HG03442 (cell line): ENCODE results near the gene SLC25A26.
"Not testable (repeated sequence)": the region's sequence is repeated elsewhere in the genome, so short reads cannot be mapped to it uniquely, and the experiment has no call there.

Source experiments
- ATAC-seq: cut with Tn5 transposase; IDR thresholded peaks from one replicate; pipeline ENCODE4 v1.9.1; 2021; ENCODE audit warnings: mild to moderate bottlenecking, moderate library complexity; ENCODE audit not compliant: unreplicated experiment

The SLC25A26 gene

GRCh38 chr3:66226093-66226492, 5.3 kb downstream of the SLC25A26 start:
- not testable (repeated sequence) for ATAC-seq

- ATAC-seq, result no peak
These were observed 6.2 kb downstream of the SLC25A26 start for GRCh38 chr3:66227051-66227450.

- ATAC-seq, result no peak
These were observed 7.1 kb downstream of the SLC25A26 start for GRCh38 chr3:66227915-66228314.

GRCh38 chr3:66228707-66229106, 7.9 kb downstream of the SLC25A26 start:
- ATAC-seq, result peak; percentile 51

GRCh38 chr3:66229931-66230330, 9.1 kb downstream of the SLC25A26 start:
- ATAC-seq, result no peak

GRCh38 chr3:66233033-66233432, 12.2 kb downstream of the SLC25A26 start:
- no peak for ATAC-seq

GRCh38 chr3:66236281-66236680, 15.5 kb downstream of the SLC25A26 start:
- no peak for ATAC-seq

- ATAC-seq, result no peak
These were observed 16.8 kb downstream of the SLC25A26 start for GRCh38 chr3:66237552-66237951.

GRCh38 chr3:66239513-66240123, 18.8 kb downstream of the SLC25A26 start:
- peak; percentile 59 for ATAC-seq

- ATAC-seq, result no peak
These were observed 20.7 kb downstream of the SLC25A26 start for GRCh38 chr3:66241466-66241865.

- no peak for ATAC-seq
These were observed 22.1 kb downstream of the SLC25A26 start for GRCh38 chr3:66242788-66243464.

- ATAC-seq, result no peak
These were observed 27.8 kb downstream of the SLC25A26 start for GRCh38 chr3:66248641-66249040.

- no peak for ATAC-seq
These were observed 33.2 kb downstream of the SLC25A26 start for GRCh38 chr3:66253790-66254620.

GRCh38 chr3:66255865-66256264, 35.1 kb downstream of the SLC25A26 start:
- ATAC-seq, result no peak

GRCh38 chr3:66256806-66257205, 36.0 kb downstream of the SLC25A26 start:
- no peak for ATAC-seq

GRCh38 chr3:66259566-66260255, 38.9 kb downstream of the SLC25A26 start:
- no peak for ATAC-seq

GRCh38 chr3:66260431-66260830, 39.6 kb downstream of the SLC25A26 start:
- no peak for ATAC-seq

GRCh38 chr3:66261355-66261754, 40.6 kb downstream of the SLC25A26 start:
- ATAC-seq, result no peak

GRCh38 chr3:66265649-66266048, 44.8 kb downstream of the SLC25A26 start:
- ATAC-seq, result no peak

GRCh38 chr3:66266551-66266950, 45.8 kb downstream of the SLC25A26 start:
- ATAC-seq, result no peak

GRCh38 chr3:66267031-66267430, 46.2 kb downstream of the SLC25A26 start:
- ATAC-seq, result no peak
